ENCODE results near the gene STK32A. TPM values are rescaled to one million over a fixed set of nuclear protein-coding genes. Genes with fewer than 3 reads are reported as not detected.

STK32A gene
- total RNA-seq, 1 donor from 2014 or later: not detected

- peak; percentile 14 for DNase-seq
Observed at GRCh38 chr5:147427521-147428401, 192.9 kb downstream of the STK32A start.

- no peak for DNase-seq
Observed at GRCh38 chr5:147430628-147431027, 195.8 kb downstream of the STK32A start.

- no peak for DNase-seq
Observed at GRCh38 chr5:147431586-147431985, 196.8 kb downstream of the STK32A start.

- DNase-seq: no peak
Observed at GRCh38 chr5:147432323-147432722, 197.5 kb downstream of the STK32A start.

- DNase-seq: no peak
Observed at GRCh38 chr5:147434049-147434448, 199.2 kb downstream of the STK32A start.

- DNase-seq: no peak
Observed at GRCh38 chr5:147436596-147436995, 201.8 kb downstream of the STK32A start.

- DNase-seq: no peak
Observed at GRCh38 chr5:147437161-147437596, 202.4 kb downstream of the STK32A start.

Measured in dermis blood vessel endothelial cell (primary cell).